ENCODE data around the gene MMRN2. TPM values are rescaled to one million over a fixed set of nuclear protein-coding genes. Genes with fewer than 3 reads are reported as not detected.
"Not testable (repeated sequence)": the region's sequence is repeated elsewhere in the genome, so short reads cannot be mapped to it uniquely, and the experiment has no call there.

The MMRN2 gene
- total RNA-seq, 6 experiments from 2014 or later, result 0.66 to 1.5 (median 1.2) TPM

- Mint-ChIP-seq H3K4me1 (ENCODE audit: low read depth) (peaks cover 14% of the 10 kb centered on the region; the same call in 1 of the 2 replicates), H3K4me3 (no peak overlapping the region), H3K27me3 (ENCODE audit: insufficient read depth) (peaks cover 12% of the 10 kb centered on the region), H3K27ac (no peak overlapping the region), H3K36me3 (ENCODE audit: low read depth) (peaks cover 14% of the 10 kb centered on the region), H3K9me3 (peaks cover 16% of the 10 kb centered on the region)
- no peak for DNase-seq
- TF ChIP-seq, protein P1, sequence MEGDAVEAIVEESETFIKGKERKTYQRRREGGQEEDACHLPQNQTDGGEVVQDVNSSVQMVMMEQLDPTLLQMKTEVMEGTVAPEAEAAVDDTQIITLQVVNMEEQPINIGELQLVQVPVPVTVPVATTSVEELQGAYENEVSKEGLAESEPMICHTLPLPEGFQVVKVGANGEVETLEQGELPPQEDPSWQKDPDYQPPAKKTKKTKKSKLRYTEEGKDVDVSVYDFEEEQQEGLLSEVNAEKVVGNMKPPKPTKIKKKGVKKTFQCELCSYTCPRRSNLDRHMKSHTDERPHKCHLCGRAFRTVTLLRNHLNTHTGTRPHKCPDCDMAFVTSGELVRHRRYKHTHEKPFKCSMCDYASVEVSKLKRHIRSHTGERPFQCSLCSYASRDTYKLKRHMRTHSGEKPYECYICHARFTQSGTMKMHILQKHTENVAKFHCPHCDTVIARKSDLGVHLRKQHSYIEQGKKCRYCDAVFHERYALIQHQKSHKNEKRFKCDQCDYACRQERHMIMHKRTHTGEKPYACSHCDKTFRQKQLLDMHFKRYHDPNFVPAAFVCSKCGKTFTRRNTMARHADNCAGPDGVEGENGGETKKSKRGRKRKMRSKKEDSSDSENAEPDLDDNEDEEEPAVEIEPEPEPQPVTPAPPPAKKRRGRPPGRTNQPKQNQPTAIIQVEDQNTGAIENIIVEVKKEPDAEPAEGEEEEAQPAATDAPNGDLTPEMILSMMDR (IDR thresholded peaks at IDR 0.05), result no peak
Measured at GRCh38 chr10:86951184-86951761, 6.1 kb downstream of the MMRN2 start.

DNA sequence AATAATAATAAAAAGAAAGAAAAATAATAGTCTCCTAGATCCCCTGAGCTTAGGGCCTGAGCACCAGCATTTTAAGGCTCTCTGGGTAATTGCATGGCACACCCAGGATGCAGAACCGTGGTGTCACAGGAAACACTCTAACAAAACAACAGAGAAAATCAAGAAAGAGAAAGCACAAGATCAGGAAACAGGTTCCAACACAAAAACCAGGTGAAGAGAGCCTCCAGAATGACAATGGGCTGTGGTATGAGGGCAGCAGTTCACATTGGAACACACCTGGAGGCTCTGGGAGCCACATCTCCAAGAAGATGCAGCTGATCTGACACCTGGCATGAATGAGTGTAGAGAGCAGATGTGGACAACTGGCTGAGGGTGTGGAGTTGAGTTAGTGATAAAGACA is 7.1 kb downstream of the MMRN2 start:
- Mint-ChIP-seq H3K27ac (no peak overlapping the region), H3K9me3 (peaks cover 16% of the 10 kb centered on the region), H3K27me3 (ENCODE audit: insufficient read depth) (peaks cover 12% of the 10 kb centered on the region), H3K36me3 (ENCODE audit: low read depth) (peaks cover 14% of the 10 kb centered on the region), H3K4me1 (ENCODE audit: low read depth) (peaks cover 14% of the 10 kb centered on the region; the same call in 1 of the 2 replicates), H3K4me3 (no peak overlapping the region)
- TF ChIP-seq, protein P1 (IDR thresholded peaks at IDR 0.05), result no peak
- DNase-seq, result no peak

GRCh38 chr10:86947806-86948205 is 9.6 kb downstream of the MMRN2 start:
- H3K27ac Mint-ChIP-seq; DNase-seq; H3K4me3 Mint-ChIP-seq; H3K4me1 Mint-ChIP-seq (ENCODE audit: low read depth): not testable (repeated sequence)
- Mint-ChIP-seq H3K36me3 (ENCODE audit: low read depth) (peaks cover 17% of the 10 kb centered on the region), H3K9me3 (peaks cover 14% of the 10 kb centered on the region), H3K27me3 (ENCODE audit: insufficient read depth) (peaks cover 12% of the 10 kb centered on the region)

DNA sequence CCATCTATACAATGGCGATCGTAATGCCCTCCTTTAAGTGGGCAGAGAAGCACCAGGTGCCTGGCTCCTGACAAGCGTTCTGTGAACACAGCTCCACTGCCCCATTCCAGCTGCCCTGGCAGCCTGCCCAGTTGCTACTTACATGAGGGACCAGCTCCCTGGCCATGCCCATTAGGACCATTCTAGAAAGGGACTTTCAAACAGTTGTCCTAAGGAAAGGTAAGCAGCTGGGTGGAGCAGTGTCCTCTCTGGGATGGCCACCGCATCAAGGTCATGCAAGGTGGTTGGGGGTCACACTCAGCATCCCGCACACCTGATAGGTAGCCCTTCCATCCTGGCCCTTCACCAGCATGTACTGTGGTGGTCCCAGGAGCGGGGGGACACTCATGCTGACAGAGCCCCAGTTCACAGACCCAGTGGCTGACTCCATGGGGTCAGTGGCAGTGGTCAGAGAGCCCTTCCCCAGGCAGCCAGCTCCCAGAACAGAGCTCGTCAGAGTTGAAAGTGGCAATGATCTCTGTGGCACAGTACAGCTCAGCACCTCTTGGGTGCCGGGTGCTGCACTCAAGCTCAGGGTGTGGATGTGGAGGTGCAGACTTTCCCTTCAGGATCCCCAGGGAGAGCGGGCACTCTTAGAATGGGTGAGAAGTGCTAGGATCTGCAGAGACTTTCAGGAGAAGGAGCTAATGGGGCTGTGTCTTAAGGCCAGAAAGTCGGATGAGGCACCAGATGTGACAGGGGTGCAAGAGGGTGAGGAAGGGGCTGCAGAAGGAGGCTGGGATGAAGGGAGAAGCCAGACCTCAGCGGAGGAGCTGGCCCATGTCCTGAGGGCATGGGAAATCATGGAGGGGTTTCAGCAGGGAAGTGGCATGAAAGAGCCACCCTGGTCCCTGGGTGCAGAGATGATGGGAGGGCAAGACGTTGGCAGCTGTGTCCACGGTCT is 10.9 kb downstream of the MMRN2 start:
- Mint-ChIP-seq H3K36me3 (ENCODE audit: low read depth) (0 out of 2 replicates have a peak, but pooled peaks cover 4% of the 10 kb centered on the region), H3K27me3 (ENCODE audit: insufficient read depth) (peaks cover 14% of the 10 kb centered on the region), H3K4me3 (no peak overlapping the region), H3K27ac (no peak overlapping the region), H3K9me3 (peaks cover under 1% of the 10 kb centered on the region; the same call in 1 of the 2 replicates), H3K4me1 (ENCODE audit: low read depth) (peaks cover 8% of the 10 kb centered on the region)
- TF ChIP-seq, protein P1 (IDR thresholded peaks at IDR 0.05), result no peak
- DNase-seq, result no peak

DNA sequence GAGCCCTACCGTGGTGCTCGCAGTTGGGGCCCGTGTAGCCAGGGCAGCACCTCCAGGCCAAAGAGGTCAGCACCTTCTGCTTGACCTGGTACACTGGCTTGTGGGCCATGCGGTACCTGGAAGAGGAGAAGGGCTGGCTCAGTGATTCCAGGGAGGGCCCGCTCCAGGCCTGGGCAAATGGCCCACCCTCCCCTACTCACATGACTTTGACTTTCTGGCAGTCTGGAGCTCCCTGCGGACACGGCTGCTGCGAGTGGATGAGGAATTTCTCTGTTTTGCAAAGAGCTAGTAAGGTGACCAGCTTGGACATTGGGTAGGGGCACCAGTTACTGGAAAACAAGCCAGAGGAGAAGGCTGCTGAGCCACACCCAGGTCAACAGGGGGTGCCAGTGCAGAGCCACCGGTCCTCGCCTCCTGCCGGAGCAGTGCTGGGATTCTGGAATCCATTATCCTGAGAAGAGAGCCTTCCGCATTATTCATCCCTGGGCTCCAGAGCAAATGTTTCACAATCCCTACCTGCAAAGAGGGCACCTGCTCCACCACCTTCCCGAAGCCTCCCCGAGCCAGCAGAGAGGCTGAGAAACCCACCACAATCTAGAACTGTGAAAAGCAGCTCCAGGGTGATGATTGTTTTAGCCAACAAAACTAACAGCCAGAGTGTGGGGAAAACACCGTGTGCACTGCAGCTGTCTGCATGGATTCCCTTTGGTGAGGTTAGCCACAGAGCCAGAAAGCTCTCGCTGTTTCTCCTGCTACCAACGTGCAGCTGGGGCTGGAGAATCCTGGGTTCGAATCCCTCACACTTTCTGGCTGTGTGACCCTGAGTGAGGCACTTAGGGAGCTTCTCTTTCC is 11.8 kb downstream of the MMRN2 start:
- TF ChIP-seq, protein P1 (IDR thresholded peaks at IDR 0.05), result peak; percentile 58
- H3K4me1 Mint-ChIP-seq (ENCODE audit: low read depth), result peaks cover 8% of the 10 kb centered on the region
- H3K9me3 Mint-ChIP-seq, result no peaks in the 10 kb centered on the region
- peak; percentile 34 for DNase-seq
- H3K27me3 Mint-ChIP-seq (ENCODE audit: insufficient read depth), result peaks cover 14% of the 10 kb centered on the region
- H3K27ac Mint-ChIP-seq, result no peak overlapping the region
- H3K36me3 Mint-ChIP-seq (ENCODE audit: low read depth), result 0 out of 2 replicates have a peak, but pooled peaks cover 4% of the 10 kb centered on the region
- H3K4me3 Mint-ChIP-seq, result no peak overlapping the region

Data from HFFc6 (cell line).